Activated CD8-positive, alpha-beta memory T cell treated with anti-CD3 and anti-CD28 coated beads, Interleukin-2, amount 50 U/mL, for 1 hour (primary cell): Measurements from ENCODE around the gene CBX7.
A peak's percentile ranks its signal among the peaks of the same experiment; 100 is the strongest.

ENCODE experiments used
- DNase-seq: peaks from one replicate; pipeline ENCODE4 v3.0.0-alpha.2; 2020; ENCODE audit errors: extremely low read depth

The CBX7 gene

GRCh38 chr22:39092111-39092862 is 60.2 kb downstream of the CBX7 start:
- DNase-seq, result no peak

GRCh38 chr22:39091126-39092081 is 61.1 kb downstream of the CBX7 start:
- no peak for DNase-seq

DNA sequence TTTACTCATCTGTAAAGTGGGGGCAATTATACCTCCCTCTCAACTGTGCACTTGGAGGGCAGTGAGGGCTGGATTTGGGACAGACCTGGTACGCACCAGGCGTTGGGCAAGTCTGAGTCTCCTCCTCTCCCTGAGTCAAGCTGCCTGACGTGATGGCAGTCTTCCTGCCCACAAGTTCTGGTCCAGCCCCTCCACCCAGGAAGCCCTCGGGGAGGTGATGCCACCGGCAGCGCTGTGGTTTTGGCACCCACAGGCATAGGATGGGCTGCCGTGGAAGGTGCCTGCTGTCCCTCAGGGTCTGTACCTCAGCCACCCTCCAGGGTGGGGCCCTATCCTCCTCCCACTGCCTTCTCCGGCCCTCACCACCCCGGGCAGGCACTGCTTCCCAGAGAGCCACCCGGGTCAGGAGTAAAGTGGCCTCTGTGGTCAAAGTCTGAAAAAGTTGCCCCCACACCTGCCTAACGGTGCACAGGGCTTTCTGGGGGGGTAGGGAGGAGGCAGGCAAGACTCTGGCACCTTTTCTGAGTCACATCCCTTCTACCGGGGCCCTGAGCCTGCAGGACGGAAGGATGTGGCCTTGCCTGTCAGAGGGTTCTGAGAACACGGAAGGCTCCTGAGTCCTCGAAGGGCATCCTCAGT is 61.9 kb downstream of the CBX7 start:
- DNase-seq, result peak; percentile 82

DNA sequence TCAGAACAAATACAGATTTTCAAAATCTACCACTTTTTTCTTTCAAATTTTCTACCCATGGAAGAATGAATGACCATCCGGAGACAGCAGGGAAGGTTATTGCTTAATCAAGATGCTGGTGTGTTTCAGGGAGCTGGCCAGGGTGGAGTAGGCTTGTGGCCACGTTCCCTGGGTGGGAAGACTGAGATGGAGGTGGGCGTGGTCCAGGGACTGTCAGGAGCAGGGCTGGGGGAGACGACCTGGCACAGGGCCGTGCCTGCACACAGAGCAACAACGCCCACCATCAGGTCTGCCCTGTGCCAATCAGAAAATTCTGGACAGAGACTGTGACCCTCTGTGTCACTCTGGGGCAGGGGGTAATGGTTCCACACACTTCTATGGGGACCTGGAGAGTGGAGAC is 62.6 kb downstream of the CBX7 start:
- no peak for DNase-seq

DNA sequence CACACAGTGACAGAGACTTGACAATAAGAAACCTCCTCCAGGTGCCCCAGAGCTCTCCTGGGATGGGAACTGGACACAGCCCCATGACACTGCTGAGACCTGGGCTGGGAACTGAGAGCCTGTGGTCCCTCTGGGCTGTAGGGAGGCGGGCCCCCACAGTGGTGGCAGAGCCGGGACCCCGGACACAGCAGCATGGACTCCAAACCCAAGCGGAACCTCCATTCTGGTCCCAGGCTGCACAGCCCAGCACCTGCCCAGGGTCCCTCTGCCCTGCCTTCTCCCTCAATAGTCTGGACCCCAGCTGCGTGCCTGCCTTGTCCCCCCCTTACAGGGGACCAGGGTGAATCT is 63.8 kb downstream of the CBX7 start:
- no peak for DNase-seq

GRCh38 chr22:39087881-39088684 is 64.4 kb downstream of the CBX7 start:
- DNase-seq, result no peak

- DNase-seq, result no peak
These were observed 65.4 kb downstream of the CBX7 start for GRCh38 chr22:39087098-39087497.

- DNase-seq, result no peak
These were observed 67.8 kb downstream of the CBX7 start for GRCh38 chr22:39084666-39085065.

GRCh38 chr22:39083212-39084165 is 69.0 kb downstream of the CBX7 start:
- DNase-seq, result no peak

- DNase-seq, result no peak
These were observed 70.9 kb downstream of the CBX7 start for GRCh38 chr22:39081598-39081997.

DNA sequence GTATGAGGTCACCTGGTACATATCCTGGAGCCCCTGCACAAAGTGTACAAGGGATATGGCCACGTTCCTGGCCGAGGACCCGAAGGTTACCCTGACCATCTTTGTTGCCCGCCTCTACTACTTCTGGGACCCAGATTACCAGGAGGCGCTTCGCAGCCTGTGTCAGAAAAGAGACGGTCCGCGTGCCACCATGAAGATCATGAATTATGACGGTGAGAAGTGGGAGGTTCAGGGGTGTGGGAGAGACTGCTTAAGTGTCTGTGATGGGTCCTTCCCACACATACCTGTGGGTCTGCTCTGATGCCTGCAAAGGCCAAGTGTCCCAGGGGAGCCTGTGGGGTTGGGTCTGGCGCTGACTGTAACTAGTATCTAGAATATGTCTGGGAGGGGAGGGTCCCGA is 71.5 kb downstream of the CBX7 start:
- DNase-seq, result no peak
